HG02852 (cell line): Measurements from ENCODE around the gene TMEM9B.
A peak's percentile ranks its signal among the peaks of the same experiment; 100 is the strongest.
"Not testable (repeated sequence)": the region's sequence is repeated elsewhere in the genome, so short reads cannot be mapped to it uniquely, and the experiment has no call there.

Experiments used
- ATAC-seq: cut with Tn5 transposase; IDR thresholded peaks from one replicate; pipeline ENCODE4 v1.9.1; 2021; ENCODE audit warnings: mild to moderate bottlenecking, moderate library complexity; ENCODE audit not compliant: unreplicated experiment

The TMEM9B gene

GRCh38 chr11:8979365-8979764 lies 15.1 kb upstream of the TMEM9B start:
- ATAC-seq = not testable (repeated sequence)

- ATAC-seq = no peak
Measured at GRCh38 chr11:8973121-8973520, 8.9 kb upstream of the TMEM9B start.

- no peak for ATAC-seq
Measured at GRCh38 chr11:8971924-8972316, 7.7 kb upstream of the TMEM9B start.

DNA sequence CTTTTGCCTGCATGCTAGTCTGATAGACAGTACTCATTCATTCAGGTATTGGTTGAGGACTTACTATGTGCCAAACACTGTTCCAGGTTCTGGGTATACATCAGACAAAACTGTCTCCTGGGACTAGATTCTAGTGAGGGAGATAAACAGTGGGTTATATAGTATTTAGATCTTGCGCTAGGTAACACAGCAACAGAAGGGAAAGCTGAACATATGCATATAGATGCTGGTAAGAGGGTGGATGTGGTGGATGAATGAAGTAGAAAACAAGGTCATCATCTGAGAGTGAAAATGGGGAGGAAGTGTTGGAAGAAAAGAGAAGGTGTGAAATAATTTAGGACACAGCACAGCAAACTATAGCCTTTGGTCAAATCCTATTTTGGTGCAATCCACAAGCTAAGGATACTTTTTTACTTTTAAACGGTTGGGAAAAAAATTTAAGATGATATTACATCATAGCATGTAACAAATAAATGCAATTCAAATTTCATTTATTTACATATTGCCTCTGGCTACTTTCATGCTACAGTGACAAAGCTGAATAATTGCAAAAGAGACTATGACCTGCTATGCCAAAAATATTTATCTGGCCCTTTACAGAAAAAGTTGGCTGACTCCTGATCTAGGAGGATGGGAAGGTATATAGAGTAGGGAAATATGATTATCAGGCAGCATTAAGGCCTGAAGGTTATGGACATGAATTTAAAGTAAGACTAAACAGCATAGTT lies 7.1 kb upstream of the TMEM9B start:
- ATAC-seq = no peak

- no peak for ATAC-seq
Measured at GRCh38 chr11:8967184-8967583, 2.9 kb upstream of the TMEM9B start.

GRCh38 chr11:8963569-8964323 lies 496 bp downstream of the TMEM9B start:
- peak; percentile 67 for ATAC-seq

GRCh38 chr11:8962841-8963240 lies 1.4 kb downstream of the TMEM9B start:
- ATAC-seq = no peak

DNA sequence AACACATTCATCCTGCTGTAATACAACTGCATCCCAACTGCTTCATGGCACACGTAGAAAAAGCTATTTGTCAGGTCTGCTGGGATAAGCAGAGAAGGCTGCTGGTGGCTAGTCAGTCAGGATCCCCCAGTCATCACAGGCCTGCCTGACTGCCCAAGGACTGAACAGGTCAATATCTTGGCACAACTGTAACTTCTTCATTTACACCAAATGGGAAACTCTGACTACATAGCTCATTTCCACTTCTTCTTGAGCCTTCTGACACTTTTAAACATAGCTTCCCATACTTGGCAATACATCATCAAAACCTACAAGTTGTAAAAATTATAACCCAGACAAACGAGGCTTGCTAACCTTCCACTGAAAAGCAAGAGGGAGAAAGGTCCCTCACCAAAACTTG lies 2.8 kb downstream of the TMEM9B start:
- no peak for ATAC-seq

- ATAC-seq = peak; percentile 39
Measured at GRCh38 chr11:8959546-8960166, 4.6 kb downstream of the TMEM9B start.

DNA sequence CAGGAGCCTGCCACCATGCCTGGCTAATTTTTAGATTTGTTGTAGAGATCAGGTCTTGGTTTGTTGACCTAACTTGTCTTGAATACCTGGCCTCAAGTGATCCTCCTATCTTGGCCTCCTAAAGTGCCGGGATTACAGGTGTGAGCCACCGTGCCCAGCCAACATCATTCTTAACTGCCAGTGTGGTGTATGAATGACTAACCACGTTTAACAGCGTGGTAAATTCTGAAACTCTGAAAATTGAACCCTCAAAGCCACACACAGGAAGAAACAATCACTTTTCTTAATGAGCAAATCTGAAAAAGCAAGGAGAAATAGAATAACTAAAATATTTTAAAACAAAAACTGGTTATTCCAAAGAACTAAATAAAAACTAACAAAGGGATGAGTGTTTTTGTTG lies 7.4 kb downstream of the TMEM9B start:
- ATAC-seq = no peak

- ATAC-seq = no peak
Measured at GRCh38 chr11:8948886-8949285, 15.4 kb downstream of the TMEM9B start.

DNA sequence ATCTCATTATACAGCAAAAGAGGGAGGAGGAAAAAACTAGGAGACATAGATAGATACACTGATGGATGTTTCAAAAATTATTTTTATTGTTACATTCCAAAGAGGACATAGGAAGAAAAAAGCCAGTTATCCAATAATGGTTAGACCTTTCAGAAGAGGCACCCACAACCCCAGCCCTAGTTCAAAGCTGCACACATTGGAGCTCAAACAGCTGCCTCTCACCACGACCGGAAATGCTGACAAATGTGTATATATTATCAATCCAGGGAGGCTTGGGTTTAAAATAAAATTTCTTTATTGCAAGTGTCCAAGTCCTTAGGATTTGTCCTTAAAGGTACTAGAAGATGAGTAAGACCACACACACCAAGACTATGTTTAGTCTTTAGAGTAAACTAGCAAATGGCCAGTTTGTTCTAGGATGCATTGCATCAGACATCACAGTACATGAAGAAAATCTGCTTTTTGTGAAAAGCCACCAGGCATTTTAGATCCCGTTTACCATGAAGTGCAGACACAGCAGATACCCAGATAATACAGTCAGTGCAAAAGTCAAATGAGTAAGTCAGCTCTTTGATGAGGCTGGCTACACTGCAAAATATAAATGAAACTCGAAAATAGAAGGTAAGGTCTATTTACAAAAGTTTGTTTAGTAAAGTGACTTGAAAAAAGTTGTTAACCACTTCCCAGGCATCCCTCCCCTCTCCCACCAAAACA lies 16.9 kb downstream of the TMEM9B start:
- ATAC-seq = no peak

- no peak for ATAC-seq
Measured at GRCh38 chr11:8942518-8943066, 21.6 kb downstream of the TMEM9B start, which contains the start of gene ASCL3. Gene ASCL3 (minus strand): TSS chr11:8943016. CDS start chr11:8938161, 4,855 bp downstream.

DNA sequence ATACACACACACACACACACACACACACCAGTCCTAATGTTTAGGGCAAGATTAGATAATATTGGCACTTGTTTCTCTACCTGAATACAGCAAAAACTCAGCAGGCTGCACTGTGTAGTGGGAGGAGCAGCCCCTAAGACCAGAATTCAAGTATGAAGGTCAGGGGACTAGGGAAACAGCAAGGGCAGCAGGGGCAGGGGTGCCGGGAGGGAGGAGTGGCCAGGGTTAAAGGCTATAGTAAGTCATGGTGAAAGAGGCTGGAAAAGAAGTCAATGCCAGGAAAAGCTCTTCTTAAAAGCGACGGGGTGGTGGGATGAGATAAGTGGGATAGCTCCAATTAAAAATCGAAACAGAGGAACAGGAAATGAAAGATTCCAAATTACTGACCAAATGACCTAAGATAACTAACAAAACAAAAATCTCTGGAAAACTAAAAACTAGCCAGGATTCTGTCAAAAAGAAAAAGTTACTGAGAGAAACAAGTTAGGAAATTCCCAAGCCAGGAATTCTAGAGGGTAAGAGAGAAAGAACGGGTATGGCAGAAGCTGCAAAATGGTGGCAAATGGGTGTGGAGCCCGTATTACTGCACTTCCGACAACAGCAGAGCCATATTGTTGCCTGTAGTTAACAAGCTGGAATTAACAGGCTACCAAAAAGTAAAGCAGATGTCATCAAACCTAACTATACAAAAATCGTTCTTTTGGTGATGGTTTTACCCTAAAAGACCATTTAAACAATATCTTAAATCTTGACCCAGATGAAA lies 22.7 kb downstream of the TMEM9B start:
- ATAC-seq = no peak

DNA sequence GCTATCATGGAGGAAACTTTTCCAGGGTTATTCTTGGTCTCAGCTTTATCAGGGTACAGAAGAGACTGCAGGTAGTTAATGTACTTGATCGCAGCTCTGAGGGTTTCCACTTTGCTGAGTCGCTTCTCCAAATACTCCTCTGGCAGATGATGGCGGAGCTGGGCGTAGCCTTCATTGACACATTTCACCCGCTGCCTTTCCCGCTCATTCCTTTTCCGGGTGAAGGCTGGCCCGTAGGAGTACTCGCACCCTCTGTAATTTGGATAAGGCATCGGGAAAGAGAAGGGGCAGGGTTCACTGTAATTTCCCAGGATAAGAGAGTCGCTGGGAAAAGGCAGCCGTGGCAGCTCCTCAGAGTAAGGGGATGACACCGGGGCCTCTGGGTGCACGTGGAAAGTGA lies 26.6 kb downstream of the TMEM9B start:
- no peak for ATAC-seq

- ATAC-seq = no peak
Measured at GRCh38 chr11:8937159-8937558, 27.1 kb downstream of the TMEM9B start.

DNA sequence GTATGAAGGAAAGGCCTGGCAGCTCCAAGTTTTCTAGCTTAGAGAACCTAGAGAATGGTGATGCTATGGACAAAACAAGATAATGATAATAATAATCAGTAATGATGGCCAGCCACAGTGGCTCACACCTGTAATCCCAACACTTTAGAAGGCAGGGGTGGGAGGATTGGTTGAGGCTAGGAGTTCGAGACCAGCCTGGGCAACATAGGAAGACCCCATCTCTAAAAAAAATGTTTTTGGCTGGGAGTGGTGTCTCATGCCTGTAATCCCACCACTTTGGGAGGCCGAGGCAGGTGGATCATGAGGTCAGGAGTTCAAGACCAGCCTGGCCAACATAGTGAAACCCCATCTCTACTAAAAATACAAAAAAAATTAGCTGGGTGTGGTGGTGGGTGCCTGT lies 28.5 kb downstream of the TMEM9B start:
- ATAC-seq = not testable (repeated sequence)

DNA sequence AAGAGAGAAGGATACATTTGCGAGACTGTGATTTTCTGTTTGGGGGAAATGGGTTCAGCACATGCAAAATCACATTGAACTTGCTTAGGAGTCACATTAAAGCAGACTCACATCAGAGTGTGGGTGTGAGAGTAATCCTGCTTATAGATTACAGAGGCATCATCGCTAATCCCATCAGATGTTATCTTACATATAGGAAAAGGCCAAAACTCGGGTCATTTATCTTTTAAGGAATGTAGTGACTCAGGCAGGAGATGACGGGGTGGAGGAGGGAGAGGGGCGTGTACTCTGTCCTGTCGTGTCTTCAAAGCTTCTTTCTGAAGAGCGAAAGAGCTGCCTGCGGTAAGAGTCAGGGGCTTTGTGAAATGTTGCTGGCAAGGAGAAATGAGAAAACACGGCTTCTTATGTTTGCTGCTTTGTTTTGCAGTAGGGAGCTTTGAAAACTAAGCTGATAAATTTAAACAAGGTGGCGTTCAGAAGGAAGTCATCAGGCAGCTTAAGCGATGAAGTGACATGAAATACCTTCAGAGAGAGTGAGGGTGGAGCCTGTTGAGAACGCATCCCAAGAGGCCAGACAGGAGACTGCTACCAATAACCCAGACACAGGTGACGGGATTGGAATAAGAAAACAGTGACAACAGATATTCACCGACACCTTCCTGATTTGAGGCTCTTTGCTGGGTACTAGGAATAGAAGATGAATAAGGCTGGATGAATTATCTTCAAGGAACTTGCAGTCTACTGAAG lies 29.3 kb downstream of the TMEM9B start:
- no peak for ATAC-seq

DNA sequence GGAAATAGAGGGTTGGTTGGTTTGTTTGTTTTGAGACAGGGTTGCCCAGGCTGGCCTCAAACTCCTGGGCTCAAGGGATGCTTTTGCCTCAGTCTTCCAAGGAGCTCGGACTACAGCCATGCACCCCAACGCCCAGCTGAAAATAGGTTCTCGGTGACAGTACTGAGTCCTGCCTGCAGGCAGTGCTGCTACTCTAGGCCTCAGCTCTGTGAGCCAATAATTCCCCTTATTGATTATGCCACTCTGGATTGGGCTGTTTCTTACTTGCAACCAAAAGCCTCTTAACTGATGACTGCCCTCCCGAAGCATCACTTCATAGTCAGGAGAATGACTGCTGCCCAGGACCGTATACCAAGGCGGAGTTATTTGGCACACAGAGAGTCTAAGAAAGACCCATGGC lies 30.3 kb downstream of the TMEM9B start:
- no peak for ATAC-seq
